Breast epithelium (tissue), 4 donors: Measurements from ENCODE around the gene GAPDH. TPM values are rescaled to one million over a fixed set of nuclear protein-coding genes. Genes with fewer than 3 reads are reported as not detected.
A peak's percentile ranks its signal among the peaks of the same experiment; 100 is the strongest.

ENCODE experiments used
- DNase-seq, 2 donors: peaks; one replicate each; pipeline ENCODE4 v3.0.0-alpha.2; 2019; ENCODE audit warnings: low spot score in 2 of 2
- H3K27ac ChIP-seq, 2 donors: fragments of 200-600 bp; sonication (generic) in 1 of 2; one replicate each; pipeline ENCODE4 v1.5.1; 2016 to 2019; ENCODE audit warnings: mild to moderate bottlenecking in 1 of 2
- H3K27me3 ChIP-seq, 2 donors: fragments of 200-600 bp; sonication (generic) in 1 of 2; one replicate each; pipeline versions ENCODE4 v1.5.1 to v1.6.0; 2017 to 2019; ENCODE audit warnings: control low read depth in 1 of 2, mild to moderate bottlenecking in 1 of 2
- H3K36me3 ChIP-seq: fragments of 200-600 bp; one replicate; pipeline ENCODE4 v1.5.1; 2019
- H3K4me1 ChIP-seq, 2 donors: fragments of 200-600 bp; sonication (generic); one replicate each; pipeline ENCODE4 v1.5.1; 2016 to 2019; ENCODE audit warnings: control low read depth in 1 of 2
- H3K4me3 ChIP-seq, 3 donors: fragments of 200-600 bp; sonication (generic); 1 replicate in 2 of 3; 2 replicates in 1 of 3; pipeline ENCODE4 v1.5.1; 2016 to 2019; ENCODE audit warnings: mild to moderate bottlenecking in 3 of 3, moderate library complexity in 2 of 3
- H3K9me3 ChIP-seq, 2 donors: fragments of 200-600 bp; sonication (generic) in 1 of 2; one replicate each; pipeline ENCODE4 v1.5.1; 2016 to 2019; ENCODE audit warnings: control low read depth in 1 of 2
- CTCF ChIP-seq, 3 donors: fragments of 450-650 bp; IDR thresholded peaks; one replicate each; pipeline ENCODE4 v1.5.1; 2016 to 2017; ENCODE audit warnings: antibody characterized with exemption in 3 of 3, mild to moderate bottlenecking in 3 of 3, moderate library complexity in 3 of 3
- POLR2A ChIP-seq: fragments of 450-650 bp; IDR thresholded peaks from one replicate; pipeline ENCODE4 v1.6.1; 2016; ENCODE audit warnings: antibody characterized with exemption, mild to moderate bottlenecking, moderate library complexity
- POLR2AphosphoS5 ChIP-seq, 3 donors: sonication (generic); formaldehyde crosslinking; IDR thresholded peaks; one replicate each; pipeline ENCODE4 v1.6.1; 2017; ENCODE audit warnings: antibody characterized with exemption in 3 of 3
- intact Hi-C: fragments of 100-400 bp; cut with DNase I; formaldehyde crosslinking; loops from one replicate; pipeline ENCODE4 v1.15.1; 2023; ENCODE audit warnings: low total_unique reads
- total RNA-seq, 3 donors: library from RNA; depleted of rRNA; stranded (reverse); fragments of >200 nt; gene quantifications; one replicate each; pipeline ENCODE4 v1.1.0, GENCODE V29; 2016

The GAPDH gene
- total RNA-seq, 3 donors from 2014 or later, result 1,134 to 1,818 (median 1,628) TPM

- H3K36me3 ChIP-seq, result no peaks in the 10 kb centered on the region
- no peak for DNase-seq
- H3K27me3 ChIP-seq, result no peaks in the 10 kb centered on the region
- H3K9me3 ChIP-seq, result no peaks in the 10 kb centered on the region
- H3K4me1 ChIP-seq, result no peaks in the 10 kb centered on the region
- no peak for TF ChIP-seq CTCF (IDR thresholded peaks at IDR 0.05)
- no peak for TF ChIP-seq POLR2AphosphoS5 (IDR thresholded peaks at IDR 0.05)
- TF ChIP-seq POLR2A, result no peak
- intact Hi-C loops, result no loop called here
- H3K27ac ChIP-seq, result peak overlapping the region in 1 of 2 donors; percentile 88
- peak overlapping the region; percentile 72 to 80 (median 78) for H3K4me3 ChIP-seq
Observed at GRCh38 chr12:6567112-6567670, 32.9 kb downstream of the GAPDH start.

- intact Hi-C loops, result no loop called here
- H3K27me3 ChIP-seq, result no peaks in the 10 kb centered on the region
- H3K4me3 ChIP-seq, result no peak overlapping the region
- no peaks in the 10 kb centered on the region for H3K4me1 ChIP-seq
- DNase-seq, result no peak
- peak overlapping the region; percentile 88 to 90 for H3K27ac ChIP-seq
- TF ChIP-seq POLR2AphosphoS5 (IDR thresholded peaks at IDR 0.05) (no peak), POLR2A (no peak)
- H3K9me3 ChIP-seq, result no peaks in the 10 kb centered on the region
- peaks cover 8% of the 10 kb centered on the region for H3K36me3 ChIP-seq
Observed at GRCh38 chr12:6569312-6569711, 35.0 kb downstream of the GAPDH start.

GRCh38 chr12:6569786-6570185 is 35.5 kb downstream of the GAPDH start:
- intact Hi-C loops, result no loop called here
- H3K27ac ChIP-seq, result no peak overlapping the region

GRCh38 chr12:6570264-6570887 is 36.1 kb downstream of the GAPDH start:
- DNase-seq, result no peak

More at GRCh38 chr12:6569786-6570185, 35.5 kb downstream of the GAPDH start:
- TF ChIP-seq CTCF (IDR thresholded peaks at IDR 0.05), result no peak
- TF ChIP-seq POLR2A, result no peak
- TF ChIP-seq POLR2AphosphoS5 (IDR thresholded peaks at IDR 0.05), result no peak
- Histone ChIP-seq H3K9me3 (no peaks in the 10 kb centered on the region), H3K4me3 (no peak overlapping the region), H3K27me3 (no peaks in the 10 kb centered on the region), H3K4me1 (no peaks in the 10 kb centered on the region), H3K36me3 (peaks cover 8% of the 10 kb centered on the region)
- DNase-seq, result no peak

GRCh38 chr12:6573001-6573400 is 38.7 kb downstream of the GAPDH start:
- peaks cover 14% of the 10 kb centered on the region for H3K36me3 ChIP-seq
- no peaks in the 10 kb centered on the region for H3K9me3 ChIP-seq
- no peak overlapping the region for H3K27ac ChIP-seq
- intact Hi-C loops, result no loop called here
- TF ChIP-seq CTCF (IDR thresholded peaks at IDR 0.05), result no peak
- no peak for TF ChIP-seq POLR2A
- TF ChIP-seq POLR2AphosphoS5 (IDR thresholded peaks at IDR 0.05), result no peak
- H3K4me3 ChIP-seq, result no peak overlapping the region
- no peak for DNase-seq
- no peaks in the 10 kb centered on the region for H3K27me3 ChIP-seq
- no peaks in the 10 kb centered on the region for H3K4me1 ChIP-seq

More at GRCh38 chr12:6570264-6570887, 36.1 kb downstream of the GAPDH start:
- H3K4me1 ChIP-seq, result no peaks in the 10 kb centered on the region
- TF ChIP-seq CTCF (IDR thresholded peaks at IDR 0.05), result no peak
- H3K27ac ChIP-seq, result no peak overlapping the region
- no peak overlapping the region for H3K4me3 ChIP-seq
- intact Hi-C loops, result no loop called here
- H3K27me3 ChIP-seq, result no peaks in the 10 kb centered on the region
- H3K9me3 ChIP-seq, result no peaks in the 10 kb centered on the region
- H3K36me3 ChIP-seq, result peaks cover 8% of the 10 kb centered on the region
